ENCODE data around the gene CSKMT.
"Not testable (repeated sequence)": the region's sequence is repeated elsewhere in the genome, so short reads cannot be mapped to it uniquely, and the experiment has no call there.

Gene CSKMT

GRCh38 chr11:62656796-62657429 is 8.2 kb upstream of the CSKMT start:
- DNase-seq (ENCODE audit: low read depth), result no peak

GRCh38 chr11:62664405-62665074 is 572 bp upstream of the CSKMT start:
- no peak for DNase-seq (ENCODE audit: low read depth)

- peak; percentile 46 for DNase-seq (ENCODE audit: low read depth)
These were observed 617 bp downstream of the CSKMT start for GRCh38 chr11:62665599-62666258.

GRCh38 chr11:62666259-62666926 is 1.3 kb downstream of the CSKMT start:
- DNase-seq (ENCODE audit: low read depth), result no peak

GRCh38 chr11:62667460-62667859 is 2.3 kb downstream of the CSKMT start:
- no peak for DNase-seq (ENCODE audit: low read depth)

- DNase-seq (ENCODE audit: low read depth), result no peak
These were observed 4.5 kb downstream of the CSKMT start for GRCh38 chr11:62669420-62670161.

- no peak for DNase-seq (ENCODE audit: low read depth)
These were observed 6.1 kb downstream of the CSKMT start for GRCh38 chr11:62671236-62671607.

- DNase-seq (ENCODE audit: low read depth), result peak; percentile 72
These were observed 6.7 kb downstream of the CSKMT start, which contains the start of the genes LBHD1 and UQCC3 for GRCh38 chr11:62671608-62672389. Gene LBHD1 (minus strand): TSS chr11:62672267. CDS start chr11:62670031, 2,236 bp downstream. Gene UQCC3 (plus strand): TSS chr11:62671673. CDS start chr11:62671746, 73 bp downstream.

- no peak for DNase-seq (ENCODE audit: low read depth)
These were observed 8.0 kb downstream of the CSKMT start for GRCh38 chr11:62673196-62673525.

- DNase-seq (ENCODE audit: low read depth), result not testable (repeated sequence)
These were observed 10.3 kb downstream of the CSKMT start for GRCh38 chr11:62675415-62675814.

- no peak for DNase-seq (ENCODE audit: low read depth)
These were observed 11.6 kb downstream of the CSKMT start for GRCh38 chr11:62676698-62677097.

GRCh38 chr11:62677156-62677555 is 12.0 kb downstream of the CSKMT start:
- DNase-seq (ENCODE audit: low read depth), result no peak

GRCh38 chr11:62677714-62678113 is 12.6 kb downstream of the CSKMT start:
- DNase-seq (ENCODE audit: low read depth), result no peak

GRCh38 chr11:62678433-62678769 is 13.3 kb downstream of the CSKMT start:
- no peak for DNase-seq (ENCODE audit: low read depth)

- DNase-seq (ENCODE audit: low read depth), result peak; percentile 81
These were observed 13.9 kb downstream of the CSKMT start, which contains the start of gene UBXN1 for GRCh38 chr11:62678770-62679696. Gene UBXN1 (minus strand): TSS chr11:62679073. CDS start chr11:62678923, 150 bp downstream.

- no peak for DNase-seq (ENCODE audit: low read depth)
These were observed 15.7 kb downstream of the CSKMT start for GRCh38 chr11:62680825-62681240.

- no peak for DNase-seq (ENCODE audit: low read depth)
These were observed 17.4 kb downstream of the CSKMT start for GRCh38 chr11:62682518-62682917.

- no peak for DNase-seq (ENCODE audit: low read depth)
These were observed 22.6 kb downstream of the CSKMT start for GRCh38 chr11:62687508-62688396.

- no peak for DNase-seq (ENCODE audit: low read depth)
These were observed 23.4 kb downstream of the CSKMT start for GRCh38 chr11:62688491-62688890.

All from stimulated activated CD8-positive, alpha-beta memory T cell treated with anti-CD3 and anti-CD28 coated beads, Interleukin-7, amount 100 ng/mL, for 24 hours (primary cell).